HG02852 (cell line): ENCODE measurements around the gene RNF220.
"Not testable (repeated sequence)": the region's sequence is repeated elsewhere in the genome, so short reads cannot be mapped to it uniquely, and the experiment has no call there.

Experiments
- ATAC-seq: cut with Tn5 transposase; IDR thresholded peaks from one replicate; pipeline ENCODE4 v1.9.1; 2021; ENCODE audit warnings: mild to moderate bottlenecking, moderate library complexity; ENCODE audit not compliant: unreplicated experiment

The RNF220 gene

DNA sequence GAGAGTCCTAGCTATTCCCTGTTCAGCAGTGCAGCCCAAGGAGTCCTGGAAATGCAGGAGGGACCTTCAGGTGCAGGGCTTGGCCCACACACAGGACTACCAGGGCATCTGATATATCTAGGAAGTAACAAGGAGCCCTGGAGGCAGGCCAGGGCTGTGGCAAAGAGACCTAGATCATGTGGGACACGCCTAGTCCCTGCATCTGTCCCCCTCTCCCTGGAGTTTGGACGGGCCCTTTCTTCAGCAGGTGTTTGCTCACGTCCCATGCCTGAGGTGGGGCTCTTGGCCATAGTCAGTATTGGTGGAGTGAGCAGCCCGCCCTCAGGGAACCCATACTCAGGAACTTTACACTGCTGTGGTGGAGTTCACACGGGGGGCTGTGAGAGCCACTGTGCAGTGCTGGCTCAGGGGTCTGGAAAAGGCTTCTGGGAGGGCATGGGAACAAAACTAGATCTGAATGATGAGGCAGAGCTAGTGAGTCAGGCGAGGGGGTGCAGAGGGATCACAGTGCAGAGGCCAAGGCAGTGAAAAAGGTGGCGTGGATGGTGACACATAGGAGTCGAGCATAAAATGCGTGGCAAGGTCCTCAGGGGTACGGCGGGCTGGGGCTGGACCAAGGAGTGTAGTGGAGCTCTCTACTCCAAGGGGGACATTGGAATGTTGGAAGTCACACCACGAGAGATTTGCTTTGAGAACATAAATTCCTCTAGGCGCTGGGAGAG lies 243.6 kb downstream of the RNF220 start:
- no peak for ATAC-seq

DNA sequence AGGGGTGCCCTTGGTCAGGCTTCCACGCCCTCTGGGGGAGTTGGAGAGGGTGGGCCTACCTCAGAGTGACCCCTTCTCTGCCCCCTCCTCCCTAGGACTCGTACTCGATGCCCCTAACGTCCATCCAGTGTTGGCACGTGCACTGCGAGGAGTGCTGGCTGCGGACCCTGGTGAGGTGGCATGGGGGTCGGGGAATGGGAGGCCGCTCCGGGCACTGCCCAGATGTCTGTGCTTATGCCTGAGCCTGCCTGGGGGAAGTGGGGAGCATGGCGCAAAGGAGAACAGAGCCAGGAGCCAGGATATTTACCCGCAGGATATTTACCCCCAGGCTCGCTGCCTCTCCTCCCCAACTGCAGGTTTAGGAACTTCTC lies 244.7 kb downstream of the RNF220 start:
- ATAC-seq, result no peak

- no peak for ATAC-seq
Observed at GRCh38 chr1:44650159-44650831, 245.2 kb downstream of the RNF220 start.

GRCh38 chr1:44651069-44651468 lies 246.0 kb downstream of the RNF220 start:
- no peak for ATAC-seq

GRCh38 chr1:44652445-44653106 lies 247.5 kb downstream of the RNF220 start:
- ATAC-seq, result no peak

DNA sequence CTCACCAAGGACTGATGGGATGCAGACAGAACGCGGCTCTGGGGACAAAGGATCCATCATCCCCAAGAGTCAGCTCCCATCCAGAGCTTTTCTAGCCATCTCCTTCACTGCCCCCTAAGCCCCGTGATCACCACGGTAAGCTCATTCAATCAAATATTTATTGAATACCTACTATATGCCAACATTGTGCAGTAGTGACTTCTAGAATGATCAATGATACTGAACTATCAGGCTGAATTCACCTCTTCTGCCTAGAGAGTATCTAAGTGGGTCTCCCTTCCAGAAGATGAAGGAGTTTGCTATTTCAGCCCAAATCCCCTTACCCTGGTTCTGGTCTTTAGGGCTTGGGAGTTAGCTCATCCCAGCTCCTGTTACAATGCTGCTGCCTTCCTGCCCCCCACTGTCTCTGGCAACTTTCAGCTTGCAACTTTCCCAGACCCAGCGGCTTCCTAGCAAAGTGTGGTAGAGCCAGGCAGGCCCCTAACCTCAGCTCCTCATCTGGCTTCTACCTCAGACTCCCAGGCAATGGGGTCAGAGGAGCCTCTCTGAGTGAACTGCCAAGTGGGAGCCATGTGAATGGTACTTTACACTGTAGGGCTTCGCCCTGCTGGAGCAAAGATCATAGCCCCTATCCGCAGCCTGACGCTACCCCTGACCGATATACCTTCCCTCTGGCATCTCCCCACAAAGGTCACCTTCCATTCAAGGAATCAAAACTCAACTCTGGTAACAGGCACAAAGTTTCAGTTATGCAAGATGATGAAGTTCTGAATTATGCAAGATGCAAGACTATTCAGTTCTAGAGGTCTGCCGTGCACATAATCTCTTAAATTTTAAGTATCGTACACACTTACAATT lies 248.3 kb downstream of the RNF220 start:
- ATAC-seq, result no peak

- ATAC-seq, result no peak
Observed at GRCh38 chr1:44654621-44655187, 249.6 kb downstream of the RNF220 start.

- no peak for ATAC-seq
Observed at GRCh38 chr1:44655609-44656008, 250.6 kb downstream of the RNF220 start.

DNA sequence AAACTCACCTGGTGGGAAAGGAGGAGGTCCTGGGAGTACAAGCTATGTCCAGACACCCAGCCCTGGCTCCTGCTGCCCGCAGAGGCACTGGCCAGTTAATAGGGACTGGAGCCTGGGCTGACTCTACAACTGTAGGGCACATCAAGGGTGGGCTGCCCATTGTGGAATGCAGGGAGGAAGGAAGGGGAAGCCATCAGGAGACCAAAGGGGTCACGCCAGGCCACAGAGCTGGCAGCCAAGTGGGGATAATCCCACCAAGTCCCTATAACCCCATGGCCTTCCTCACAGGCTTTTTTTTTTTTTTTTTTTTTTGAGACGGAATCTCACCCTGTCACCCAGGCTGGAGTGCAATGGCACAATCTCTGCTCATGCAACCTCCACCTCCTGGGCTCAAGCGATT lies 254.5 kb downstream of the RNF220 start:
- ATAC-seq, result no peak

GRCh38 chr1:44660176-44660575 lies 255.1 kb downstream of the RNF220 start:
- ATAC-seq, result no peak

DNA sequence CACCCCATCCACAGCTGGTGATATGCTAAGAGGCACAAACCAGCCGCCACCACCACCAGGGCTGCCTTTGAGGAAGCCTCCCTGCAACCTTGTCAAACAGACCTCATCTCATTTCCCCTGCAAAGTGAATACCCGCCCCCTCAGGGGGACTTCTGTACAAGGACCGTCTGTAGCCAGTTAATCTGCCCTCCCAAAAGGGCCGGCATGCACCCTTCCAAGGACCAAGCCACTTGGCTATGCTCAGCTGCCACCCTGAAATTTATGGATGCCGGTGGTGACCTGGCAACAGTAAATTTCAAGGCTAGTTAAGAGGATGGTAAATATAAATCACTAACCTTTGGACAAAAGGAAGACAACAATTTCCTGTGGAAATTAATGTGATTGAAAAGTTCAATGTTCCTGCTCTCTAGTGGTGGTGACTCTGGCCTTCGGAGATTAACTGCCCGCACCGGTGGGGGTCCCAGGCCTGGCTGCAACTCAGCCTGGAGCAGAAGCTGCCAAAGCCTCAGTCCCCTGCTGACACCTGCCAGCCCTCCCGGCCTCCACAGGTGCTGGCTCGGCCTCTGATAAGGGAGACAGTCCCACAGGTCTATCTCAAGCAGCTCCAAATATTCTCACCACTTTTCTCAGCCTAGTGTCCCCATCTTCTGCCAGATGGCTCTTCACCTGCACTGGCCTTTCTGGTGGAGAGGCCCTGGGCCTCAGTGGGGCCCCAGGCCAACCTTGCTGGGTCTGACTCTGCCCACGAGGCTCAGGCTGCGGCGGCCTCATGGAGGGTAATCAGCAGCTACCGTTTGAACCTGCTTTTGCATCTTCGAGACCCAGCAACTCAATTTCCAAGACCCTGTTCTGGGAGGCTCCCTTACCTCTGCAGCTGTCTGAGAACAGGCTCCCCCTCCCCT lies 257.0 kb downstream of the RNF220 start:
- ATAC-seq, result no peak

DNA sequence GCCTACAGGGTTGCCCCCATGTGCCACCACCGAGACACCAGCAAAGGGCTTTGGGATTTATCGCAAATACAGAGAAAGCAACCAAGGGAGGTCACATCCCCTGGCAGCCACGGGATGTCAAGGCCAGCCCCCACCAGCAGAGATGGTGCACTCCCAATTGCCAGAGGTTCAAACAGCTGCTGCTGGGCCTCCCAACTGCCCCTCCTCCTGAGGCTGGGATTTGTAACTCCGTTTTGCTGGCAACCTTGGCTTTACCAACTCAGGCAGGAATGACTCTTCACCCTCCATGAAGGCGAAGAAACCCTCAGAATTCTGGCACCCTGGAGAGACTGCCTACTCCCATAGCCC lies 257.6 kb downstream of the RNF220 start:
- ATAC-seq, result no peak

DNA sequence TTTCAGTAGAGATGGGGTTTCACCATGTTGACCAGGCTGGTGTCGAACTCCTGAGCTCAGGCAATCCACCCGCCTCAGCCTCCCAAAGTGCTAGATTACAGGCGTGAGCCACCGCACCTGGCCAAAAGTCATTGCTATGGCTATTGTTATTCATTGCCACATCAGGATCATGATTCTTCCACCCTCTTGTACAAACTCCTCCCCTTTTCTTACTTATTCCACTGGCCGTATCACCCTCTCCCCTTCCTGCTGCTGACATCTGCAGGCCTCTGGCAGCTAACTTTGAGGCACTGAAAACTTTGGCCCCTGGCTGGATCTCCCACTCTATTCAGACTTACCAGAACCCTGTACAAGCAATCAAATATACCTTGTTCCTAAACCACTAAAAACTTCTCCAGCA lies 258.4 kb downstream of the RNF220 start:
- no peak for ATAC-seq

DNA sequence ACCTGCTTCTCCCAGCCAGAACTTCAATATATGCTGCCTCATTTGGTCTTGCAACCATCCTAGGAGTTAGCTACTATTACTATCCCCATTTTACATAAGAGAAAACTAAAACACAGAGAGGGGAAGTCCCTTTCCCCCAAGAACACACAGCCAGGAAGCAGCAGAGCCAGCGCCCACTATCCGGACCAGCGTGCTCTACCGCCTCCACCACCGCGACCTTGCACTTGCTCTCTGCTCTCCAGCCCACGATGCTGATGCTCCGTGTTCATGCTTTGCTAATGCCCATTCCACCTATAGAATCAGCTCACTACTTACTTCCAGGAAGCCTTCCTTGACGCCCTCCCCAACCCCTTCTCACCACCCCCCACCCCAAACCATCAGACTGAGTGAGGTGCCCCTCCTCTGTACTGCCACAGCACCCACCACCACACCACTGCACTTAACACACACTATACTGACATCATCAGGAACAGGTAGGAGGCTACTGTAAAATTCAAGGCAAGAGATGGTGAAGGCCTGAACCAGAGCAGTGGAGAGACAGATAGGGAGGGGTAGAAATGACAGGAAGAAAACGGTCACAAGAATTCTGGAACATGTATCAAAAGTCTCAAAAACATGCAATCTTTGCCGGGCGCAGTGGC lies 259.8 kb downstream of the RNF220 start:
- ATAC-seq, result peak; percentile 68

DNA sequence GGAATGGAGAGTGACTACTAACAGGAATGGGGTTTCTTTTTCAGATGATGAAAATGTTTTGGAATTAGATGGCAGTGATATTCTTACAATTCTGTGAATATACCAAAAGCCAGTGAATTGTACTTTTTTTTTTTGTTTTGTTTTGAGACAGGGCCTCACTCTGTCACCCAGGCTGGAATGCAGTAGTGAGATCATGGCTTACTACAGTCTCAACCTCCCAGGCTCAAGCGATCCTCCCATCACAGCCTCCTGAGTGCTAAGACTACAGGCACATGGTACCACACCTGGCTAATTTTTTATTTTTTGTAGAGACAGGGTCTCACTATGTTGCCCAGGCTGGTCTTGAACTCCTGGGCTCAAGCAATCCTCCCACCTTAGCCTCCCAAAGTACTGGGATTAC lies 261.7 kb downstream of the RNF220 start:
- not testable (repeated sequence) for ATAC-seq

DNA sequence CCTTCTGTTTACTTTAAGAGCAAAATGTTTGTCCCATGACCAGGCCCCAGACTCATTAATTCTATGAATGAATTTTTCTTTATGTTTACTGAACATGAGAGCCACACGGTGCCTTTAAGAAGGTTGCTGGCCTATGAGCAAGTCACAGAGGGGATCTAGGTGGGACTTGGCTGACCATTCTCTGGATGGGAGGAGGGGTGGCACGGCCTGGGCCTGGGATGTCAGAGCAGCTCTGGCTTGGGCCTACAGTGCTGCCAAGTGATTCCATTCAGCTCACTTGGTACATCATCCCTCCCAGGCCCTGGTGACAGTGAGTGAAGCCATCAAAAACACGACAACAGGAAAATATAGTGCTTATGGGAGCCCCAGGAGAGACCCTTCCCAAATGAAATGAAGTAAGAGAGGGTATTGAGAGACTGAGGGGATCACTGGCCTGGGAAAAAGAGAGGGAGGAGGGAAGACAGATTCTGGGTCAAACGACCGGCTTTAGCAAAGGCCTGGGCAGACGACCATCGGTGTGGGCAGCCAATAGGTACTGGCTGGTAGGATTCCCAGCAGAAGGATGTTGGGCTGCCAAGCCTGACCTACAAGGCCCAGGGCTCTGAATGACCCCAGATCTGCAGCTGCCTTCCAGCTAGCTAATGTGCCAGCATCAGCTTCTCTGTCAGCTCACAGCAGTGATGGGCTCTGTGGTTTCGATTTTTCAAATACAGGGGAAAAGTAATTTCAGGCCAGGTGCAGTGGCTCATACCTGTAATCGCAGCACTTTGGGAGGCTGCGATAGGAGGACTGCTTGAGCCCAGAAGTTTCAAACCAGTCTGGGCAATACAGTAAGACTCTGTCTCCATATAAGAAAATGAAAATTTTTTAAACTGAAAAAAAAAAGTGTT lies 265.9 kb downstream of the RNF220 start:
- no peak for ATAC-seq

- ATAC-seq, result peak; percentile 18
Observed at GRCh38 chr1:44672254-44672955, 267.4 kb downstream of the RNF220 start.
